GM19193 (cell line): ENCODE data around the gene ADRA2B.

Experiments used
- POLR2A ChIP-seq: IDR thresholded peaks from 4 replicates; pipeline ENCODE4 v1.6.1; 2011; ENCODE audit not compliant: insufficient read depth, insufficient read length; ENCODE audit errors: extremely low read depth

The ADRA2B gene

DNA sequence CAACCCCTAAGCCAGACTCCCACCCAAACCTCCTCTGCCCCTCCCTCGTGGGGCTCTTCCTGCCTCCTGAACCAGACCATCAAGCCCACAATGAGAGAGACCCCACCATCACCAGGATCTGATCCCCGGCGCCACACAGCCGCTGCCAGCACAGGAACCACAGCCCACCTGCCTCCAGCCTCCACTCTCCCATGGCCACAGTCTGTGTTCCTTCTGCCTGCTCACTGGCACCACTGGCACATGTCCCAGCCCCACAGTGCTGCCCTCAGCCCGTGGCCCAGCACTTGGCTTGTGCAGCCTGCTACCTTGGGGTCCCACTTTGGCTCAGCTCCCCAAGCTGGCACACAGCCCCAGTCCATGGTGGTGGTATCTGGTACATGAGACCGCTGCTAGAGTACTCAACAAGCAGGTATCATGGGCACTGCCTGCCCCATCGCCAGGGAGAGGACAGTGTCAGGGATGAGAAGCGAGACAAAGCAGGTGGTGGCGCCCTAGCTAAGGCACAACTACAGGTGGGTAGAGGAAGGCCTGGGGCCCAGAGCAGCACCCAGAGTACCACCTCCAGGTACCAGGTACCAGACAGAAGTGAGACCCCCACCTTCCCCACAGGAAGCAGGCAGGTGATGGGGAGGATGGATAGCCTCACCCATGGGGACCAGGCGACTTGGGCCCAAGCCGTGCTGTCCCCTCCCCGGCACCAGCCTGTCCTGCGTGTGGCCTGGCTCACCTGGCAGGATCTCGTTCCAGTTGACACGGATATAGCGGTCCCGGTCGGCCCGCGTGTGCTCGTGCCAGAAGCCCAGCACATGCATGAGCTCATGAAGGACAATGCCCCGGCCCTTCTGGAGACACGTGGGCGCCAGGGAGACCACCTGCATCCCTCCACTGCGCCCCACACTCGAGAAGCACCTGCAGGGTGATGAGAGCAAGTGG lies 15.7 kb upstream of the ADRA2B start:
- TF ChIP-seq POLR2A = no peak

DNA sequence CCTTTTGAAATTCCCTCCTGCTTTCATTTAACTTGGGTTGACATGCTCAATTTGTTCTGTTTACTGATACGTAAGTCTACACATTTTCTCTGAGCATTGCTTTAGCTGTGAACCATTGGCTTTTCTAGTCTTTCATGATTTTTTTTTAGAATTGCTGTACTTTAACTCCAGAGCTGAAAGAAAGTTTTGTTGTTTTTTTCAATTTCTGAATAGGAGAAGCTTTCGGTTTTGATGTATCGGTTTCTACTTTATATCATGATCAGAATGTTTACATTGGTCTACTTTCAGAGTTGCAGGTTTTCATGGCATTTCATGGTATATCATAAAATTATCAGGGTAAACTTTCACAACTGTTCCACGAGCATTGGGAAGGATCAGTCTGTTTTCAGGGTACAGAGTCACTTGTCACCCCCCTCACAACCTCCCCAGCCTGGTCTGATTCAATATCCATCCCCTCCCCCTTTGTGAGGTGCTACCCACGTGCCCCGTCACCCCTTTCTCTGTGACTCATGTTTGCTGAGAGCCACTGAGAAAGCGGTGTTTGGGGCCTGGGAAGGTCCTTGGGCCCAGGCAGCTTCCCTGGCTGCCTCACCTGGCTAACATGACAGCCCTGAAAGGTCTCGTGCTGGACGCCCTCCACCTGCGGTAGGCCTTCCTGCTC lies 14.9 kb upstream of the ADRA2B start:
- no peak for TF ChIP-seq POLR2A

GRCh38 chr2:96130483-96130882 lies 14.1 kb upstream of the ADRA2B start:
- no peak for TF ChIP-seq POLR2A

DNA sequence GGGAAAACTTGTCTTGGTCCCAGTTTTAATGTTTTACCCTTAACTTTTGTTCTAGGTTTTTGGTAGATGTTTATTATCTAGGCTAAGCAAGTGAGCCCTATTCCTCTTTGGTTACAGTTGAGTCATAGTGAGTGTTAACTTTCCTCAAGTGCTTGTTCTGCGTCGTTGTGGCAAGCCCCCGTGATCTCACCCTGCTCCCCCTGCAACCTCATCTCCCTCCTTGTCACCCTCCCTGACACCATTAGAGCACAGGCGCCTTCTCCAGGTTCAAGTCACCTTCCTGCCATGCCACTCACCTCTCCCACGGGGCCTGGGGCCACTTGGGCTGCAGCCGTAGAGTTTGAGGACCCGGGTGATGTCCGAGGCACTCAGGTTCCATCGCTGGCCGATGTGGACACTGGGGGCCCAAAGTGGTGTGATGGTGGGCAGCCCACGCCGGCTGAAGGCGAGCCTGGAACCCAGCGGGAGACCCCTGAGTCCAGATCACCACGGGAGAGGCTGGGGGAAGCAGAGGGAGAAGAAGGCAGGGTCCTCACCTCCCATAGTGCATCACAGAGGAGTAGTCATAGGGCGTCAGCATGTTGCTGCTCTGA lies 13.3 kb upstream of the ADRA2B start:
- TF ChIP-seq POLR2A = no peak

DNA sequence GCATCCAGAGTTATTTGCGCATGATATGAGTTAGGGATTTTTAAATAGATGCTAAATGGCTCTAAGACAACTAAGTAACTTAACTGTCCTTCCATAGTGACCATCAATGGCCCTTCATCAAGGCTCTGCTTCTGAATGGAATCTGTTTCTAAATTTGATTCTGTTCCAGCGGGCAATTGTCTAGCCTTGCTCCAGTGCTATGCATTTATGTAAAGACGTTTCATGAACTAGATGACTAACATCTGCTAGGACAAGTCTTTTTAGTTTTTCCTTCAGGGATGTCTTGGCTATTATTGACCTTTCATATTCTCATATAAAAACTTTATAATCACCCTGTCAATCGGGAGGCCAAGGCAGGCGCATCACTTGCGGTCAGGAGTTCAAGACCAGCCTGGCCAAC lies 12.1 kb upstream of the ADRA2B start:
- TF ChIP-seq POLR2A = no peak

DNA sequence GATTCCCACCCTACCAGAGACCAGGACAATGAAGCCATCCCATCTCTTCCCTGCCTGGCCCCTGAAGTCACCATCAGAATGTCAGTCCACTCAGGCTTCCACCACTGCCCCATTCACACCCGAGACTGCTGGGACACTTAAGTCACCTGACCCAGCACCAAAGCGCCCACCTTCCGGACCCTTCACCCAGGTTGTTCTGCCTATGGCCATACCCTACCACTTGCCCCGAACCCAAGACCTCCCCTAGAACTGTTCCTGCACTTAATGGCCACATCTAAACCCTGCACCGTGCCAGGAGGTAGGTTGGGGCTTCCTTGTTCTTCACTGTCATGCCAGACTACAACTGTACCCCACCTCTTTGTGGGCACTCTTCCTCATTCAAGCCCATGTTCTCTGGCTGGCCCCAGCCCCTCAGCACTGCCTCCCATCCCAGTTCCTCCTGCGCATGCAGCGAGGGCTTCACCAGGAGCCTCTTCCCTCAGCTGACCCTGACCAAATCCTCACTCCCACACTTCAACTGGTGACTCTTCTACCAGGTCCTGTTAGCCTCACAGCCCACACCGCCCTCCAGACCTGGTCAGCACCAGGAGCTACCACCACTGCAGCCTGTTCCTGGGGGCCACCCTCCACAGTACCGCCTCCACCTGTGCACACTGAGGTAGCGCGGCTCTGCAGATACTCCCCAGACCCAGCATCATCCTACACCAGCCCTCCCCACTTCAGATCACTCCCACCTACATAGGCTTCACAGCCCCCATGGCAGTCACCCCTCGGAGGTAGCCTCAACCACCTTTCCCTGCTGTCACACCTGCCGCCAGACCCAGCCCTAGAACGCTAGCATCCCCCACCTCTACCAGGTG lies 8.3 kb upstream of the ADRA2B start:
- TF ChIP-seq POLR2A = no peak

GRCh38 chr2:96123936-96124335 lies 7.6 kb upstream of the ADRA2B start:
- TF ChIP-seq POLR2A = no peak

DNA sequence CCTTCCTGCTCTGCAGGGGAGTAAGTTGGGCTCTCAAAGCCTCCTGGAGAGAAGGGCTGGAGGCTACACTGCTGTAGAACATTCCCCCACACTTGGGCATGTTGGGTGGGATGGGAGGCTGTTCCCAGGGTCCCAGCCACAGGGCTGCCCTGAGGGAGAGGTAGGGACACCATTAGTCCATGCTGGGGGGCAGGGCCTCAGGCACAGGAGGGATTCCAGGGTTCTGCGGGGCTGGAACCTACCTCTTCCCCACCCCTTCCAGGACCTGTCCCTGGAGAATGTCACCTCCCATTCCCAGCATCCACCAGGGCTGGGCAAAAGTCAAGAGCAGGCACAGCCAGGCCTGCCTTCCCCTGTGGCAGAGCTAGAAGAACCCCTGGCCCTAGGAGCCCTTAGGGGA lies 6.9 kb upstream of the ADRA2B start:
- no peak for TF ChIP-seq POLR2A

DNA sequence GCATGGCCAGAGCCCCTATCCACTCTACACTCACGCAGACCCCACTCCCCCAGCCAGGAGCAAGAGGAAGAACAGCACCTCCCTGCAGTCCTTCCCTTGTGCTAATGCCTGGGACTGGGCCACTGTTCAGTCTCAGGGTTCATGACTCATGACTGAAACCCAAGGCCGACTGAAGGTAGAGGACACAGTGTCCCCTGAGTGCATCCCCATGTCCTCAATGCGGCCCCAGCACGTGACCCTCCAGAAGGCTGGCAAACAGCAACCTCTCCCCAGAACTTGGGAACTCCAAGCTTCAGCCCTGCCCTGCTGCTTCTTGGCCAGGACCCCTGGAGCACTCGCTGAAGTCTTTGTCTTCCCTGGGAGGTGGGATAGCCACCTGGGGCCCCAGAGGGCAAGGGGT lies 6.0 kb upstream of the ADRA2B start:
- TF ChIP-seq POLR2A = no peak

GRCh38 chr2:96121414-96121813 lies 5.0 kb upstream of the ADRA2B start:
- TF ChIP-seq POLR2A = no peak

DNA sequence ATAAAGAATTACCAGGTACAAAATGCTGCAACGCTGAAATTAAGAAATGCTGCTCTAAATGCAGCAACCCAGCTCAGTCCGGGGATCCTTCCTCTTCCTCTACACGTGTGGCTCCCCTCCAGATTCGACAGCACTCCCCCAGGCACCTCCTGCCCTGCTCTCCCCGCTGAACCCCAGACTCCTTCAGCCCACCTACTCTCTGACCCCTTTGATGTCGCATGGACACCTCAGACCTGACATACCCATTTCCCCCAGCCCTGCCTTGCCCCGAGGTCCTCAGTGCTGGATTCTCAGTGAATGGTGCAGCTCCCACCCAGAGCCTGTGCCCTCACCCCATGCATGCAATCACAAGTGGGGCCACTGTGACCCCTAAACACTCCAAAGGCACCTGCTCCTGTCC lies 4.6 kb upstream of the ADRA2B start:
- TF ChIP-seq POLR2A = no peak

DNA sequence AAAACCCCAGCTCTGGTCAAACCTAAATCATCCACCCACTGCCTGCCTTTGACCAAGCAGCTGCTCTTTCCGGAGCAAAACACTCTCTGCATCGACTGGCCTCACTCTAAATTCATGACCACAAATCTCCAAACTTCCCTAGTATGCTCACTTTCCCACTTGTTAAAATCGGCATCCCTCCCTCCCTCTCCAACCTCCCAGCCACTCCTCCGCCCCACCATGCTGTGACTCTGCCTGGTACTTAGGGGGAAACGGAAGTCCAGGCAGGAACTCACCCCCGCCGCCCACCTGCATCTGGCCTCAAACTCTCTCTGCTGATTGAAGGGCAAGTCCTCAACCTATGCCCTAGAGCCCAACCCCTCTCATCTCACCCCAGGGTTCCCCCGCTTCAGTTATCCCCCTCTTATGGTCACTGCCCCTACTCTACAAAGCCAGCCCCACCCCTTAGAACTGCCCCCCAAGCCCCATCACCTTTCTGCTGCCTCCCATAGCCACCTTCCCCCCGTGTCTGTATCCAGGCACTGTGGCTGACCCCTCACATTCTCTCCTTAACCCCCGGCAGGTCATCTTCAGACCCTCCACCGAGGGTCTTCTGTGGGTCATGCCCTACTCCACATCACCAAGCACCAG lies 3.8 kb upstream of the ADRA2B start:
- TF ChIP-seq POLR2A = no peak

- TF ChIP-seq POLR2A = no peak
Measured at GRCh38 chr2:96119389-96119751, 3.0 kb upstream of the ADRA2B start.

DNA sequence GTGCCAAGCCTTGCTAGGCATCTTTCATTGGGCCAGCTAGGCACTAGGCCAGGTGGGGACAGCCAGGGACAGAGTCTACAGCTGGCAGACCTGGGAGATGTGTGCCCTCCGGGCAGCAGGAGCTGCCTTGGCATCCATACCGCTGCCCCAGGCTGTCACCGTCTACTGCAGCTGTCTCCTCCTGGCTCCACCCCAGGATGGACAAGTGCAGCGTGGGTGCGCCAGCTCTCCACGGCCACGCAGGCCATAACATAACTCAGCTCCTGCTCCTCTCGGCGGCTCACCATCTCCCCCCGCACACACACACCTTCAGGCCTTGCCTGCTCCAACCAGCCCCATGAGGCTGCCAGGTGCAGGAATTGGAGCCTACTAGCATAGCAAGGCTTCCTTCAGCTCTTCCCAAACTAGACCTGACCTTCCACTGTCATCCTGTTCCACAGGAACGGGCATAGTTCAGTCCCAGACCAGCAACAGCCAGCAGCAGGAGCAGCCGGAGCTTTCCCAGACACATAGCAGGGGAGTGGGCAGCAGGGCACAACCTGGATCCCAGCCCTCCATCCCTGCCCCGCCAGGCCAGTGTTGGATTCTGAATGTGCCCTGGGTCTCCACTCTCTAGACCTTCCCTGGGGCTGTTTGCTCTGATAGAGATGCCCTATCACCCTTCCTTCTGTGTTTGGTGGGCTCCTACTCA lies 2.5 kb upstream of the ADRA2B start:
- no peak for TF ChIP-seq POLR2A

GRCh38 chr2:96117701-96118588 lies 1.6 kb upstream of the ADRA2B start:
- no peak for TF ChIP-seq POLR2A
